ENCODE measurements around the gene IZUMO2. TPM values are rescaled to one million over a fixed set of nuclear protein-coding genes. Genes with fewer than 3 reads are reported as not detected.
A peak's percentile ranks its signal among the peaks of the same experiment; 100 is the strongest.

The IZUMO2 gene
- not detected for total RNA-seq
- not detected for polyA plus RNA-seq (2013, experiment 1 of 2)
- not detected for polyA plus RNA-seq (2013, experiment 2 of 2)
- long read RNA-seq, experiment 1: 0 reads
- long read RNA-seq, experiment 2: 0 reads
- long read RNA-seq, experiment 3: 0 reads
- long read RNA-seq, experiment 4: 0 reads

- H3K27me3 Mint-ChIP-seq (ENCODE audit: insufficient read depth): peaks cover 11% of the 10 kb centered on the region
- no peak within 1 kb of the TSS for H3K9ac ChIP-seq (ENCODE audit: extremely low read depth, low read length, poor library complexity, severe bottlenecking)
- no peaks in the 10 kb centered on the region for H3K36me3 Mint-ChIP-seq (ENCODE audit: low read depth)
- peak; percentile 18 for TF ChIP-seq CTCF (conservative IDR thresholded peaks at IDR 0.05)
- H3K4me1 ChIP-seq (ENCODE audit: control insufficient read depth, insufficient read depth, low read length): no peaks in the 10 kb centered on the region
- no peak within 1 kb of the TSS for H3K27ac Mint-ChIP-seq
- H3K27me3 ChIP-seq (ENCODE audit: control insufficient read depth, insufficient read depth, low read length, poor library complexity, severe bottlenecking): no peaks in the 10 kb centered on the region
- 87 to 91% methylated on average over 11 to 26 of the region's 26 CpGs for WGBS, 2 experiments (ENCODE audit: insufficient coverage in 1 of 2, insufficient read length in 1 of 2)
- peaks cover 3% of the 10 kb centered on the region for H3K9me3 Mint-ChIP-seq
- no peak within 1 kb of the TSS for H3K27ac ChIP-seq (ENCODE audit: low read depth, low read length)
- peaks cover 37% of the 10 kb centered on the region for H3K9me3 ChIP-seq (ENCODE audit: control insufficient read depth, low read length)
- no peaks in the 10 kb centered on the region for H3K36me3 ChIP-seq (ENCODE audit: control insufficient read depth, insufficient read depth, low read length)
- H3K4me3 Mint-ChIP-seq: peak within 1 kb of the TSS; percentile 48
- no peaks in the 10 kb centered on the region for H3K4me1 Mint-ChIP-seq
- no peak within 1 kb of the TSS for H3K4me3 ChIP-seq (ENCODE audit: low read length)
- peak; percentile 70 for DNase-seq
Measured at GRCh38 chr19:50162988-50163387, at the start of gene IZUMO2. Gene IZUMO2, minus strand, starts transcription at chr19:50163281. Its CDS starts 87 bp downstream, at chr19:50163194.

DNA sequence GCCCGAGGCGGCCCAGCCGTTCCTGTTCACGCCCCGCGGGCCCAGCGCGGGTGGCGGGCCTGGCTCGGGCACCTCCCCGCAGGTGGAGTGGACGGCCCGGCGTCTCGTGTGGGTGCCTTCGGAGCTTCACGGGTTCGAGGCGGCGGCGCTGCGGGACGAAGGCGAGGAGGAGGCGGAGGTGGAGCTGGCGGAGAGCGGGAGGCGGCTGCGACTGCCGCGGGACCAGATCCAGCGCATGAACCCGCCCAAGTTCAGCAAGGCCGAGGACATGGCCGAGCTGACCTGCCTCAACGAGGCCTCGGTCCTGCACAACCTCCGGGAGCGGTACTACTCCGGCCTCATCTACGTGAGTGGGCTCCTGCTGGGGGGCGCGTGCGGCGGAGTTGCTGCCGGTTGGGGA, 47.3 kb upstream of the IZUMO2 start:
- Histone ChIP-seq H3K9ac (ENCODE audit: extremely low read depth, low read length, poor library complexity, severe bottlenecking) (no peak overlapping the region), H3K27ac (ENCODE audit: low read depth, low read length) (no peak overlapping the region), H3K4me3 (ENCODE audit: low read length) (no peak overlapping the region), H3K4me1 (ENCODE audit: control insufficient read depth, insufficient read depth, low read length) (no peaks in the 10 kb centered on the region), H3K36me3 (ENCODE audit: control insufficient read depth, insufficient read depth, low read length) (no peaks in the 10 kb centered on the region), H3K27me3 (ENCODE audit: control insufficient read depth, insufficient read depth, low read length, poor library complexity, severe bottlenecking) (no peaks in the 10 kb centered on the region), H3K9me3 (ENCODE audit: control insufficient read depth, low read length) (peaks cover 11% of the 10 kb centered on the region)
- Mint-ChIP-seq H3K4me3 (no peak overlapping the region), H3K36me3 (ENCODE audit: low read depth) (peaks cover 29% of the 10 kb centered on the region), H3K9me3 (peaks cover 16% of the 10 kb centered on the region), H3K27ac (no peak overlapping the region), H3K4me1 (no peaks in the 10 kb centered on the region), H3K27me3 (ENCODE audit: insufficient read depth) (peaks cover 12% of the 10 kb centered on the region)
- 93 to 96% methylated on average over 36 to 46 of the region's 46 CpGs for WGBS, 2 experiments (ENCODE audit: insufficient coverage in 1 of 2, insufficient read length in 1 of 2)
- TF ChIP-seq CTCF (conservative IDR thresholded peaks at IDR 0.05): no peak
- DNase-seq: no peak

DNA sequence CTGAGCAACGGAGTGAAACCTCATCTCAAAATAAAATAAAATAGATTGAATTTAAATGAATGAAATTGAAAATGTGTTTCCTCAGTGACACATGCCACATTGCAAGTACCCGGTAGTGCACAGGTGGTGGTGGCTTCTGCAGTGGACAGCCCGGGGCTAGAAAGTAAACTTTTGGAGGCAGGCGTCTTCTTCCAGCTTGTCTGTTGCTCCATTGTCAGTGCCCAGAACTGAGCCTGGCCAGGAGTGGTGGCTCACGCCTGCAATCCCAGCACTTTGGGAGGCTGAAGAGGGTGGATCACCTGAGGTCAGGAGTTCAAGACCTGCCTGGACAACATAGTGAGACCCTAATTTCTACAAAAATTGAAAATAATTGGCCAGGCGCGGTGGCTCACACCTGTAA, 46.0 kb upstream of the IZUMO2 start:
- H3K27me3 Mint-ChIP-seq (ENCODE audit: insufficient read depth): peaks cover 17% of the 10 kb centered on the region
- peaks cover 16% of the 10 kb centered on the region for H3K9me3 Mint-ChIP-seq
- Histone ChIP-seq H3K9ac (ENCODE audit: extremely low read depth, low read length, poor library complexity, severe bottlenecking) (no peak overlapping the region), H3K9me3 (ENCODE audit: control insufficient read depth, low read length) (peaks cover 18% of the 10 kb centered on the region), H3K4me3 (ENCODE audit: low read length) (no peak overlapping the region), H3K27me3 (ENCODE audit: control insufficient read depth, insufficient read depth, low read length, poor library complexity, severe bottlenecking) (peaks cover 9% of the 10 kb centered on the region), H3K36me3 (ENCODE audit: control insufficient read depth, insufficient read depth, low read length) (no peaks in the 10 kb centered on the region), H3K4me1 (ENCODE audit: control insufficient read depth, insufficient read depth, low read length) (no peaks in the 10 kb centered on the region), H3K27ac (ENCODE audit: low read depth, low read length) (no peak overlapping the region)
- peaks cover 3% of the 10 kb centered on the region for H3K4me1 Mint-ChIP-seq
- TF ChIP-seq CTCF (conservative IDR thresholded peaks at IDR 0.05): no peak
- H3K4me3 Mint-ChIP-seq: no peak overlapping the region
- peaks cover 29% of the 10 kb centered on the region for H3K36me3 Mint-ChIP-seq (ENCODE audit: low read depth)
- WGBS, 2 experiments (ENCODE audit: insufficient coverage in 1 of 2, insufficient read length in 1 of 2): 89 to 92% methylated on average over 5 to 7 of the region's 7 CpGs
- no peak for DNase-seq
- no peak overlapping the region for H3K27ac Mint-ChIP-seq
